Heart left ventricle (tissue), 13 donors: ENCODE results near the gene GPBP1.

ENCODE experiments used
- CTCF ChIP-seq, 12 donors: fragments of 200-600 bp; sonication (generic) in 4 of 12; IDR thresholded peaks; one replicate each; pipeline versions ENCODE4 v1.5.0 to v1.8.0; 2018 to 2022; ENCODE audit warnings: antibody characterized with exemption in 12 of 12, mild to moderate bottlenecking in 5 of 12
- POLR2A ChIP-seq, 2 donors: fragments of 450-650 bp; IDR thresholded peaks; one replicate each; pipeline ENCODE4 v1.6.1; 2017; ENCODE audit warnings: antibody characterized with exemption in 2 of 2, mild to moderate bottlenecking in 2 of 2, moderate library complexity in 2 of 2
- donor health status: ischemic (EF 13 %, LVEDD 7.1; RV severe dilation, severe dysfunction).
- donor health status: DM: no; HTN: yes; CAD: no.
- donor health status: DM: no; HTN: no; CAD: no.
- donor health status: ischemic (EF 25% LVEDD 6.9; RV normal size, moderate dysfunction).
- donor health status: ischemic (EF 25% LVEDD 5.7; RV mildly dilated, moderate dysfunction).
- donor health status: ischemic (EF 35%, LVEDD 5.7; RV mildly dilated, moderate dysfunction).
- donor health status: nonischemic (EF 11% LVEDD 7.7; RV severe dilation, severe dysfunction).
- donor health status: DM: yes; HTN: yes; CAD: no.
- donor health status: PGD.
- donor health status: ischemic (EF 29% LVEDD 5.4; RV normal size, mild dysfunction).
- donor health status: nonischemic (EF 23%, LVEDD 6.1; RV moderate dilation, normal function).

GRCh38 chr5:57221049-57221568, 47.2 kb downstream of the GPBP1 start:
- TF ChIP-seq CTCF (IDR thresholded peaks at IDR 0.05) (peak; percentile 84 to 94 (median 91)), POLR2A (IDR thresholded peaks at IDR 0.05) (no peak)
